Stimulated activated CD8-positive, alpha-beta memory T cell treated with anti-CD3 and anti-CD28 coated beads, Interleukin-7, amount 100 ng/mL, for 24 hours (primary cell): ENCODE measurements around the gene RECK.

Experiments used
- DNase-seq: peaks from one replicate; pipeline ENCODE4 v3.0.0-alpha.2; 2020; ENCODE audit warnings: low read depth

The RECK gene

DNA sequence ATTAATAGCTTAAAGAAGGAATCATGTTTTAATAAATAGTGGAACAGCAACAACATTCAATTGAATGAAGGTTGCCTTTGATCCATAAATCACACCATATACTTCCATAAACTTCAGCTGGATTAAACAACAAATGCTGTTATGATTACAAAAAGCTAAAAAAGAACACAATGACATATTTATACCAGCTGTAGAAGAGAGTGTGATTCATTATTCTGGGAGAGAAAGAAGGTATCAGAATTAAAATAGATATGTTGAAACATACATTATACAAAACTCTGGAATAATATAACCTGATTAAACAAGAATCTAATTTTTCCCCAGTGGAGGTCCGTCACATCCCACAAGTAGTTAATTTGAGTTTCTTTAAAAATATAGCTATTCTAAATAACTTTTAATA, 7.5 kb upstream of the RECK start:
- no peak for DNase-seq

GRCh38 chr9:36029765-36030528, 6.8 kb upstream of the RECK start:
- no peak for DNase-seq

DNA sequence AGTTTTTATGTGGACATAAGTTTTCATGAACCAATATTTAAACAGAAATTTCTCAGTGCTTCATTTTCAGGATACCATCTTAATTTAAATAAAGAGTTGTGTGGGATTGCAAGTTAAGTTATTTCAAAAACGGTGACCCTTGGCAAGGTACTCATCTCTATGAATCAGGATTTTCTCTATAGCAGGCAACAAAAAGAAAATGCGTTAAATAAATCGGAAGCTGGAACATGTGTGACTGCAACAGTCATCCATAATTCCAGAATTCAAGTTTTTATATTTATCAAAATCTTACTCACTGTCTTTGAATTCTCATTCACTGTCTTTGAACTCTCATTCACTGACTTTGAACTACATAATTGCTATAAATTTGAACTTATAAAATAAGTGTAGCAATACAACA, 5.8 kb upstream of the RECK start:
- DNase-seq: no peak

- no peak for DNase-seq
Observed at GRCh38 chr9:36031774-36032555, 4.7 kb upstream of the RECK start.

GRCh38 chr9:36033788-36034187, 2.9 kb upstream of the RECK start:
- DNase-seq: no peak

DNA sequence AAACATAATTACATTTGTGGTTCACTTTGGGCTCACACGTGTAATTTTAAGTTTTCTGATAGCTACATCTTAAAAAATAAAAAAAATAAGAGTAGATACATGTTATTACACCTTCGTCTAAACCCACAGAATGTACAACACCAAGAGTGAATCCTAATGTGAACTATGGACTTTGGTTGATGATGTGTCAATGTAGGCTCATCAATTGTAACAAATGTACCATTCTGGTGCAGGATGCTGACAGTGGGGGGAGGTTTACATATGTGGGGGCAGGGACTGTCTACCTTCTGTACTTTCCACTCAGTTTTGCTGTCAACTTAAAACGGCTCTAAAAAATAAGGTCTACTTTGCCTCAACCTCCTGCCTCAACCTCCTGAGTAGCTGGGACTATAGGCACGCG, 2.5 kb upstream of the RECK start:
- DNase-seq: no peak

DNA sequence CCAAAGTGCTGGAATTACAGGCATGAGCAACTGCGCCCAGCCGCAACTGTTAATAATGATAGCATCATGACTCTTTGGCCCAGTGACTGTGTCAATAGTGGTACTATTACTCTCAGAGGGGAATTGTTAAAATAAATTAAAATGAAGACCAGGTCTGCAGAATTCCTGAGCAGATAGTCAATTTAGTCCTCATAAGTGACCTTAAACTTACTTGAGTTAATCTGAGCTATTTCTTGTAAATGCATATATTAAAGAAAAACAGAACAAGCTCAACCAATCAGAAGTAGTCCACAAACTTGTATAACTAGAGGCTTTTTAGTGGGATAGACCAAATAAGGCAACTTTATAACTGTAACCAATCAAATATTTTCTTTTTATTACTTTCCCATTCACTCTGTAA, 1.7 kb upstream of the RECK start:
- DNase-seq: no peak

- no peak for DNase-seq
Observed at GRCh38 chr9:36036253-36036779, 397 bp upstream of the RECK start.

GRCh38 chr9:36037549-36038122, 923 bp downstream of the RECK start:
- no peak for DNase-seq

DNA sequence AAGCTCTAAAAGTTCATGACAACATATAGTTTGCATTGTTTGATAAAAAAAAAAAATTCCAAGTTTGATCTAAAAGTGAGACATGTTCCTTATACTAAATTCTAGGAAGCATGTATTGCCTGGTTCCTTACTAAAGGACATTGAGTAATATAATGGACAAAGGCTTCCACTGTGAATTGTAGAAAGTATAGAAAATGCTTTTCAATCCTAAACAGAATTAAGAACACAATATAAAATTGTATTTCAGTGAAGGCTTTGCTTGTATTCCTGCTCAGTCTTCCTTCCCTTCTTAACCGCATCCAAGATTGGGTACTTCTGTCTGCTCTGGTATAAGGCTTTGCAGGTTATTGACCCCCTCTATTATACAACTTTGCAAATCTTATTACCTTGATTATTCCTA, 2.4 kb downstream of the RECK start:
- DNase-seq: no peak

- DNase-seq: no peak
Observed at GRCh38 chr9:36039696-36040095, 3.0 kb downstream of the RECK start.

GRCh38 chr9:36040271-36040925, 3.7 kb downstream of the RECK start:
- DNase-seq: no peak

DNA sequence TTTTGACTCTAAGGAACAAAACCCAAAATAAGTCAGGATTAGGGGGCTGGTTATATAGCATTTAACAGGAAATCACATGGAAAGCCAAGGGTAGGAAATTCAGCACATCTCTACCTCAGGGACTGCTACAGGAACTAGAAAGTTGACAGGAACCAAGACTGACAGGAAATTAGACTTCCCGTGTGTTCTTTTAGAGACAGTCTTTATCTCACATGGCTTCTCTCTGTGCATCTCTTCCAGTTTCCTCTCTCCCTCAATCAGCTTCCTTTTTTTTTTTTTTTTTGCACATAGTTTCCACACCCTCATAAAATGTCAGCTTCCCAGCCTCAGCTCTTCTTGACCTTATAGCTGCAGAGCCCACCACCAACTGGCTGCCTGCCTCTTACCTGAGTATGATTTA, 4.8 kb downstream of the RECK start:
- DNase-seq: no peak

DNA sequence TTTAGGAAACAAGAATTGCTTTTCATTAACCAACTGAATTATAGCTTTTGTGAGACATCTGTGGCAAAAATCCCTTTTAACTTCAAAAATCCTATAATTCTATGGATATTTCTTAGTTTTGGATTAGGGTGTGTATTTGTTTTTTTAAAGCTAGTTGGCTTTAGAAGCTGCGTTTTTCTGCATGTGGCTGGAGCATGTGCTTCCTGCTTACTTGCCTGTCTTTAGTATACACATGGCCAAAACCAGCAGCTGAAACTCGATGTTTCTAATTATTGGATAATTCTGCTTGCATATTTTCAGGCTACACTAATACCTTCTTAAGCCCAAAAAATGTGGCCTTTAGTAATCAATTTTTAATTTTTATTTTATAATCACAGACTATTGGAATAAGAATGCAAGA, 8.9 kb downstream of the RECK start:
- no peak for DNase-seq

DNA sequence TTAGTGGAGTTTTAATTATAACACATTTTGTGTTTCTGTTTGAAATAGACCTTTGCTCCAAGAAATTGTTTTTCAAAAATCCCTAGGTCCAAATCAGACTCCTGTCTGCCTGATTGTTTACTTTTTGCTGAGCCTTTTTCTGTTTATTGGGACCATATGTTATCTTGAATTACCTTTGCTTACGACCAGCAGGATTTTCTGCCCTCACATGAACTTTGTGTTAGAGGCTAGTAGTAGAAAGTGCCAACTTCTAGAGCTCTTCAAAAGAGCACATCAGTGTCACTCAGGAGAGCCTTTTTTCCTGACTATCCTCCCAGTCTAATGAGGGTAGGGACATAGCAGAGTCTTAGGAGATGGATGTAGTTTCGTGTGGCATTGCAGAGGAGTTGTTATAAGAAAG, 10.2 kb downstream of the RECK start:
- no peak for DNase-seq

- no peak for DNase-seq
Observed at GRCh38 chr9:36049408-36049807, 12.7 kb downstream of the RECK start.

- no peak for DNase-seq
Observed at GRCh38 chr9:36050476-36050875, 13.8 kb downstream of the RECK start.

- DNase-seq: no peak
Observed at GRCh38 chr9:36051317-36051716, 14.6 kb downstream of the RECK start.

GRCh38 chr9:36053971-36054370, 17.3 kb downstream of the RECK start:
- DNase-seq: no peak

DNA sequence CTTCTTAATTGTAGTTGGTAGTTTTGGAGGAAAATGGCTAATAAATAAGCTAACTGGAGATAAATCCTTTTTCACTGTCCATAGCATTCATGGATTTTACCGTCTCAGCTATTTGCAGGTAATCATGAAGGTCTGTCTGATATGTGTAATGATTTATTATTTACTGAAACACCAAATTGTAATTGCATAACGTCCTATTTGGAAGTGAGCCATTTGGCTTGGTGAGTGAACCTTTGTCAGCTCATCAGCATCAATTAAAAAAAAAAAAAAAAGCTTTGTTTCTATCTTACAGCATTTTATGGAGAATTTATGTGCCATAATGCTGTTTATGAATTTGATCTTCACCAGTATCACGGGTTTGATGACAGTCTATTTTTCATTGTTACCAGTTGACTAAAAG, 20.2 kb downstream of the RECK start:
- DNase-seq: no peak

DNA sequence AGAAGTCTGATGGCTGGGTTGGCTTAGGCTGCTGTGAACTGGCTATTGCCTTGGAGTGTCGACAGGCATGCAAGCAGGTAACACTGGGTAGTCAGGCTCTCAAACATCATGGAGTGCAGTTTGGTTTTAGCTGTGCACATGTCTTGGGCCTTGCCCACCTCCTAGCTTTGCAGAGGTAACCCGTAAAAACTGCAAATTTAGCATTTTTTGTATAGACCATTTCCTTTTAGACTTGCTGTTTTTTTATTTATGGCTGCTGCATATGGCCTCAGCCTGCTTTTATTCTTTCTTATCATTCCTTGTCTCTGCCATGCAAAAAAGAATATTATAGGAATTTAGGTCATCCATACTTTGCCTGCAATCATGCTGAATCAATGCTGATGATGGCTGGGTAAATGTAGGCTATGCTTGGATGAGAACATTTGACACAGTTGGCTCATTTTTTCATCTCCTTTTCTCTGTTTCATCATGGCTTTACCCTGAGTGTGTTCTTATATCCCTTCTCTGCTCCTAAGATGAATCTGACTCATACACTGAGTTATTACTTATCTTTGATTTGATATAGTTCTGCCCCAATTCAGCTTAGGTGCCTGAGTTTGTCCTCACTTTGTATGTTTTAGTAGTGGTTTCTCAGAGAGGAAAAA, 27.2 kb downstream of the RECK start:
- no peak for DNase-seq

DNA sequence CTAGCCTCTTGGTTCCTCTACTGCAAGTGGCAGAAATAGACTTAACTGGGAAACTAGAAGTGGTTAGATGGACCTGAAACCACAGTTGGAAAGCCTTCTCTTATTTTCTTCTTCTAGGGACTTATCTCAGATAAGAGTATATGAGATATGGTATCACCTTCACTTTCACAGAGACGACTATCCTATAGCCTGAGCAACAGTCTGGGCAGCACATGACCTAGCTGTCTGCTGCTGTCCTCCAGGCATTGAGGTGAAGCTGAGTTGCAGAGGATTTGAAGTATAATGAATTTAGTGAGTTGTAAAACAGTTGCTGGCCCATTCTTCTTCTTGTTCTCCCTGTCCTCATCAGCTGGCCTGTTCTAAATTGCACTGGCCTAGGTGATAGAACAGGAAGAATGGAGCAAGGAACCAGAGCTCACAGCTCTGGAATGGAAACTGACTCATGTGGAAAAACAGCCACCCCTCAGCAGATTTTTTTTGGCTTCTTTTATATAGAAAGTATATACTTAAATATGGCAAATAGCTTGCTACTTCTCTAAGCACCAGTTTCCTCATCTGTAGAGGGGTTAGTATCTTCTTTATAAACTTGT, 27.8 kb downstream of the RECK start:
- no peak for DNase-seq
